Epithelial cell of prostate (primary cell): ENCODE data around the gene LGALS3BP.
"Not testable (repeated sequence)": the region's sequence is repeated elsewhere in the genome, so short reads cannot be mapped to it uniquely, and the experiment has no call there.

Experiments used
- DNase-seq: peaks from one replicate; pipeline ENCODE4 v3.0.0-alpha.2; 2011; ENCODE audit warnings: low read depth, low spot score
- H3K27ac ChIP-seq: fragments of 450-650 bp; 2 replicates; pipeline ENCODE4 v1.5.1; 2017; ENCODE audit warnings: mild to moderate bottlenecking

Gene LGALS3BP

GRCh38 chr17:78967782-78968362 is 11.9 kb downstream of the LGALS3BP start:
- no peak overlapping the region for H3K27ac ChIP-seq
- DNase-seq, result no peak

- DNase-seq, result no peak
- no peak overlapping the region for H3K27ac ChIP-seq
These were observed 12.7 kb downstream of the LGALS3BP start for GRCh38 chr17:78966910-78967600.

GRCh38 chr17:78966123-78966813 is 13.5 kb downstream of the LGALS3BP start:
- H3K27ac ChIP-seq, result no peak overlapping the region

GRCh38 chr17:78965491-78965924 is 14.2 kb downstream of the LGALS3BP start:
- no peak for DNase-seq
- no peak overlapping the region for H3K27ac ChIP-seq

More at GRCh38 chr17:78966123-78966813, 13.5 kb downstream of the LGALS3BP start:
- DNase-seq, result no peak

- DNase-seq, result no peak
- no peak overlapping the region for H3K27ac ChIP-seq
These were observed 16.3 kb downstream of the LGALS3BP start for GRCh38 chr17:78963378-78963777.

GRCh38 chr17:78962984-78963348 is 16.8 kb downstream of the LGALS3BP start:
- DNase-seq, H3K27ac ChIP-seq: not testable (repeated sequence)

- DNase-seq, result no peak
- no peak overlapping the region for H3K27ac ChIP-seq
These were observed 17.3 kb downstream of the LGALS3BP start for GRCh38 chr17:78962345-78962983.

GRCh38 chr17:78961571-78961970 is 18.2 kb downstream of the LGALS3BP start:
- no peak for DNase-seq
- H3K27ac ChIP-seq, result peak overlapping the region; percentile 7

- DNase-seq, result no peak
- peak overlapping the region; percentile 7 for H3K27ac ChIP-seq
These were observed 18.8 kb downstream of the LGALS3BP start for GRCh38 chr17:78960928-78961327.

GRCh38 chr17:78959803-78960202 is 19.9 kb downstream of the LGALS3BP start:
- DNase-seq, result no peak
- H3K27ac ChIP-seq, result no peak overlapping the region

GRCh38 chr17:78958641-78959127 is 21.0 kb downstream of the LGALS3BP start:
- no peak overlapping the region for H3K27ac ChIP-seq
- DNase-seq, result no peak

- H3K27ac ChIP-seq, result no peak overlapping the region
- no peak for DNase-seq
These were observed 22.6 kb downstream of the LGALS3BP start for GRCh38 chr17:78957128-78957527.

- no peak for DNase-seq
- H3K27ac ChIP-seq, result no peak overlapping the region
These were observed 23.5 kb downstream of the LGALS3BP start for GRCh38 chr17:78956254-78956653.

GRCh38 chr17:78954684-78955083 is 25.0 kb downstream of the LGALS3BP start:
- no peak overlapping the region for H3K27ac ChIP-seq
- DNase-seq, result no peak

GRCh38 chr17:78953356-78954350 is 26.1 kb downstream of the LGALS3BP start:
- no peak overlapping the region for H3K27ac ChIP-seq
- no peak for DNase-seq

- no peak for DNase-seq
- no peak overlapping the region for H3K27ac ChIP-seq
These were observed 27.0 kb downstream of the LGALS3BP start for GRCh38 chr17:78952706-78953105.

- no peak for DNase-seq
These were observed 27.7 kb downstream of the LGALS3BP start for GRCh38 chr17:78951967-78952551.

GRCh38 chr17:78950870-78951269 is 28.9 kb downstream of the LGALS3BP start:
- no peak overlapping the region for H3K27ac ChIP-seq
- DNase-seq, result no peak

More at GRCh38 chr17:78951967-78952551, 27.7 kb downstream of the LGALS3BP start:
- H3K27ac ChIP-seq, result no peak overlapping the region
